GM18907 (cell line): Measurements from ENCODE around the gene LGALS4.
"Not testable (repeated sequence)": the region's sequence is repeated elsewhere in the genome, so short reads cannot be mapped to it uniquely, and the experiment has no call there.

Experiments used
- ATAC-seq: cut with Tn5 transposase; IDR thresholded peaks from one replicate; pipeline ENCODE4 v1.9.1; 2021; ENCODE audit warnings: mild to moderate bottlenecking, moderate library complexity; ENCODE audit not compliant: unreplicated experiment

The LGALS4 gene

GRCh38 chr19:38825936-38826335, 13.2 kb upstream of the LGALS4 start:
- ATAC-seq: not testable (repeated sequence)

GRCh38 chr19:38821230-38821825, 8.6 kb upstream of the LGALS4 start:
- not testable (repeated sequence) for ATAC-seq

- ATAC-seq: no peak
Observed at GRCh38 chr19:38819231-38819920, 6.6 kb upstream of the LGALS4 start.

- ATAC-seq: no peak
Observed at GRCh38 chr19:38817081-38817480, 4.3 kb upstream of the LGALS4 start.

- ATAC-seq: no peak
Observed at GRCh38 chr19:38816131-38816750, 3.5 kb upstream of the LGALS4 start.

- no peak for ATAC-seq
Observed at GRCh38 chr19:38815059-38816001, 2.6 kb upstream of the LGALS4 start.

GRCh38 chr19:38813932-38814331, 1.2 kb upstream of the LGALS4 start:
- not testable (repeated sequence) for ATAC-seq

GRCh38 chr19:38813323-38813722, 578 bp upstream of the LGALS4 start:
- no peak for ATAC-seq

- ATAC-seq: no peak
Observed at GRCh38 chr19:38812009-38812840, 520 bp downstream of the LGALS4 start.

GRCh38 chr19:38809592-38810252, 3.0 kb downstream of the LGALS4 start:
- ATAC-seq: no peak

- no peak for ATAC-seq
Observed at GRCh38 chr19:38808741-38809140, 4.0 kb downstream of the LGALS4 start.

- not testable (repeated sequence) for ATAC-seq
Observed at GRCh38 chr19:38807374-38808098, 5.2 kb downstream of the LGALS4 start.

- ATAC-seq: no peak
Observed at GRCh38 chr19:38806371-38806770, 6.4 kb downstream of the LGALS4 start.

- no peak for ATAC-seq
Observed at GRCh38 chr19:38805180-38805579, 7.6 kb downstream of the LGALS4 start.

GRCh38 chr19:38803543-38803942, 9.2 kb downstream of the LGALS4 start:
- ATAC-seq: no peak

- no peak for ATAC-seq
Observed at GRCh38 chr19:38801359-38802095, 11.2 kb downstream of the LGALS4 start.

GRCh38 chr19:38800577-38801347, 12.0 kb downstream of the LGALS4 start:
- ATAC-seq: no peak

GRCh38 chr19:38799104-38799503, 13.6 kb downstream of the LGALS4 start:
- ATAC-seq: no peak
